ENCODE measurements around the gene NPEPL1. TPM values are rescaled to one million over a fixed set of nuclear protein-coding genes. Genes with fewer than 3 reads are reported as not detected.

NPEPL1 gene
- total and polyA plus RNA-seq, 2 donors (not counting 3 experiments of a cell fraction or from before 2014, with no cell fraction given), result 22.5 to 40.8 TPM

DNA sequence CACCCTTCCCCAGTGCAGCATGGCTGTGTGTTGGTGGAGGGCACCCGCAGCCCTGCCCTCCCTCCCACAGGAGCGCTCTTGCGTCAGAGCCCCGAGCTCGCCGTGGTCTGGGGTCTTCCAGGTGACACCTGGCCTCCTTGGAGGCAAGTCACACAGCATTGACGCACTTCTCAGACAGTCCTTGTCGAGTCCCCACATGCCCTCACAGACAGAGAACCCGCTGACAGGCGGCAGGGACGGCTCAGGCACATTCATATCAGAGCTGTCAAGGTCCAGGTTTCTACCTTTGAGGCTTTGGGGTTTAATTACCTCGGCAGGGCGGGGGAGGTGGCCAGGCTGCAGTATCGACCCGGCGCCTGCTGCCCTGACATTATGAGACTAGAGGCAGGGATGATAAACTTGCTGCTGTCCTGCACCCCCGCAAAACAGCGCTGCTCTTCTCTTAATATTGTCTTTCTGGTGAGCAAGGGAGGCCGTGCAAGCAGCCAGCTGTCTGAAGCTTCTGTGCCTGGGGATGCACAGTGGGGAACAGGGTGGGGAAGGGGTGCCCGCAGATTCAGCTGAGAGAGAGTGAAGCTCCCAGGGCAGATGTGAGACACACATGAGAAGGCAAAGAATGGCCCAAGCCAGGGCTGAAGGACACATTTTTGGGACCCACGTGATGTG is 4.7 kb downstream of the NPEPL1 start:
- FAIRE-seq, result no peak
- Histone ChIP-seq H3K4me3 (replicated peaks in 1 of 3; ENCODE audit: insufficient read depth in 1 of 3, low read depth in 1 of 3, low read length in 3 of 3) (no peak overlapping the region), H3K9me1 (replicated peaks; ENCODE audit: control insufficient read depth, extremely low read depth, insufficient read depth, low read length) (no peaks in the 10 kb centered on the region), H3K9ac (replicated peaks; ENCODE audit: extremely low read depth, insufficient read depth, low read length) (no peak overlapping the region), H3K9me3 (replicated peaks; ENCODE audit: control insufficient read depth, insufficient read depth, low read length) (no peaks in the 10 kb centered on the region), H3K27me3 (ENCODE audit: control insufficient read depth in 2 of 2, insufficient read depth in 2 of 2, low read length in 2 of 2) (no peaks in the 10 kb centered on the region), H3K36me3 (ENCODE audit: control insufficient read depth in 2 of 2, extremely low read depth in 1 of 2, insufficient read depth in 2 of 2, low read length in 2 of 2) (peaks cover 0 to 44% of the 10 kb centered on the region in 2 experiments), H3K4me1 (ENCODE audit: control insufficient read depth, extremely low read depth, insufficient read depth, low read length) (peaks cover 9% of the 10 kb centered on the region), H3K4me2 (ENCODE audit: insufficient read depth, low read length) (no peak overlapping the region), H2AFZ (ENCODE audit: low read depth, low read length) (no peak overlapping the region), H3K27ac (ENCODE audit: insufficient read depth, low read depth, low read length) (no peak overlapping the region), H4K20me1 (replicated peaks; ENCODE audit: control insufficient read depth, extremely low read depth, insufficient read depth, low read length) (no peaks in the 10 kb centered on the region), H3K79me2 (ENCODE audit: control insufficient read depth, insufficient read depth, low read length) (peaks cover 4% of the 10 kb centered on the region)
- BruUV-seq (replicated peaks), result no TSS peak
- CTCF ChIA-PET, result interaction anchor here (0.8 to 0.9 kb wide), 2 partner anchors 11 to 216 kb away, joined by 3 read pairs; no protein-coding TSS in a partner anchor
- dilution Hi-C loops (cut with MboI; ENCODE audit: extremely low pct_ligation_motif_present, low sequenced_read_pairs), result no loop called here
- POLR2A ChIA-PET, result no interaction called here
- intact Hi-C loops (cut with micrococcal nuclease), result no loop called here
- TF ChIP-seq JUN (IDR thresholded peaks at IDR 0.05; ENCODE audit: borderline replicate concordance, insufficient read depth, insufficient read length, low read depth) (no peak), MYC (IDR thresholded peaks at IDR 0.05; ENCODE audit: low read depth, low read length) (no peak), EZH2 (IDR thresholded peaks at IDR 0.05; ENCODE audit: borderline replicate concordance, low read depth, low read length, severe bottlenecking) (no peak), POLR2A (IDR thresholded peaks at IDR 0.05; ENCODE audit: low read depth, low read length) (no peak)
- TF ChIP-seq, protein P1, sequence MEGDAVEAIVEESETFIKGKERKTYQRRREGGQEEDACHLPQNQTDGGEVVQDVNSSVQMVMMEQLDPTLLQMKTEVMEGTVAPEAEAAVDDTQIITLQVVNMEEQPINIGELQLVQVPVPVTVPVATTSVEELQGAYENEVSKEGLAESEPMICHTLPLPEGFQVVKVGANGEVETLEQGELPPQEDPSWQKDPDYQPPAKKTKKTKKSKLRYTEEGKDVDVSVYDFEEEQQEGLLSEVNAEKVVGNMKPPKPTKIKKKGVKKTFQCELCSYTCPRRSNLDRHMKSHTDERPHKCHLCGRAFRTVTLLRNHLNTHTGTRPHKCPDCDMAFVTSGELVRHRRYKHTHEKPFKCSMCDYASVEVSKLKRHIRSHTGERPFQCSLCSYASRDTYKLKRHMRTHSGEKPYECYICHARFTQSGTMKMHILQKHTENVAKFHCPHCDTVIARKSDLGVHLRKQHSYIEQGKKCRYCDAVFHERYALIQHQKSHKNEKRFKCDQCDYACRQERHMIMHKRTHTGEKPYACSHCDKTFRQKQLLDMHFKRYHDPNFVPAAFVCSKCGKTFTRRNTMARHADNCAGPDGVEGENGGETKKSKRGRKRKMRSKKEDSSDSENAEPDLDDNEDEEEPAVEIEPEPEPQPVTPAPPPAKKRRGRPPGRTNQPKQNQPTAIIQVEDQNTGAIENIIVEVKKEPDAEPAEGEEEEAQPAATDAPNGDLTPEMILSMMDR (IDR thresholded peaks at IDR 0.05; ENCODE audit: extremely low read depth in 1 of 2, insufficient read depth in 1 of 2, low read depth in 1 of 2, low read length in 2 of 2), result no peak
- no peak for DNase-seq (ENCODE audit: low read depth, low spot score)

All from endothelial cell of umbilical vein (primary cell).